ENCODE data around the gene MORC1. TPM values are rescaled to one million over a fixed set of nuclear protein-coding genes. Genes with fewer than 3 reads are reported as not detected.

MORC1 gene
- total RNA-seq (not detected), polyA plus RNA-seq (not detected)
- long read RNA-seq, donor 1, result 0 reads
- long read RNA-seq, donor 2, result 0 reads

DNA sequence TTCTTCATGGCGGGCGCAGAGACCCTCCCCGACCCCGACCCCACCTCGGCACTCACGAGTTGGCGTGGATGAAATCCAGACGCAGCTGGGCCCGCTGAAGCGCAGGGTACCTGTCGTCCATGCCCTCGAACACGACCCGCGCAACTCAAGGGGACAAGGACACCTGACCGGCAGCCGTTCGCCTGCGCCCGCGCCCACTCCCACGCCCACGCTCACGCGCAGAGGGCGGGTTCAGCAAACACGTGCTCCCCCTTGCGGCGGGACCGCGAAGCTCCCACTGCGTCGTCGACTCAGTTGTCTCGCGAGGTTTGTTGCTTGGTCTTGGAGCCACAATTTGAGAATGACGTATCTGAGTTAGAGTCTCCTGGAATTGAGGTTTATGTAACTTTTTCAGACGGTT, at the start of gene MORC1:
MORC1 (minus strand) TSS at position 196 of the 400 bp plus-strand sequence; CDS start at position 121, 75 bp downstream.
- no peak within 1 kb of the TSS for H3K4me3 ChIP-seq
- H3K9me3 ChIP-seq, result no peaks in the 10 kb centered on the region
- TF ChIP-seq CTCF (IDR thresholded peaks at IDR 0.05), result no peak
- DNase-seq (peak in 1 of 2 donors; percentile 46), ATAC-seq (no peak)
- H3K27me3 ChIP-seq (ENCODE audit: insufficient read depth in 3 of 3, low read length in 2 of 3), result peaks cover 0 to 3% (median 0%) of the 10 kb centered on the region in 3 donors
- H3K27ac ChIP-seq, result no peak within 1 kb of the TSS
- no peaks in the 10 kb centered on the region for H3K4me1 ChIP-seq
- WGBS, 3 donors, result 91 to 93% (median 91%) methylated on average over 38 of the region's 38 CpGs
- intact Hi-C loops (cut with DNase I), result no loop called here
- no peaks in the 10 kb centered on the region for H3K36me3 ChIP-seq (ENCODE audit: insufficient read depth in 1 of 2, low read depth in 1 of 2)

GRCh38 chr3:109165905-109166304, 48.0 kb upstream of the MORC1 start:
- intact Hi-C loops (cut with DNase I), result no loop called here
- ATAC-seq (no peak), DNase-seq (no peak)
- no peak for TF ChIP-seq CTCF (IDR thresholded peaks at IDR 0.05)
- Histone ChIP-seq H3K36me3 (ENCODE audit: insufficient read depth in 1 of 2, low read depth in 1 of 2) (no peaks in the 10 kb centered on the region), H3K4me3 (no peak overlapping the region), H3K4me1 (no peaks in the 10 kb centered on the region), H3K9me3 (no peaks in the 10 kb centered on the region), H3K27ac (no peak overlapping the region), H3K27me3 (ENCODE audit: insufficient read depth in 3 of 3, low read length in 2 of 3) (no peaks in the 10 kb centered on the region)
- WGBS, 3 donors, result 75 to 81% (median 80%) methylated on average over 4 of the region's 4 CpGs

DNA sequence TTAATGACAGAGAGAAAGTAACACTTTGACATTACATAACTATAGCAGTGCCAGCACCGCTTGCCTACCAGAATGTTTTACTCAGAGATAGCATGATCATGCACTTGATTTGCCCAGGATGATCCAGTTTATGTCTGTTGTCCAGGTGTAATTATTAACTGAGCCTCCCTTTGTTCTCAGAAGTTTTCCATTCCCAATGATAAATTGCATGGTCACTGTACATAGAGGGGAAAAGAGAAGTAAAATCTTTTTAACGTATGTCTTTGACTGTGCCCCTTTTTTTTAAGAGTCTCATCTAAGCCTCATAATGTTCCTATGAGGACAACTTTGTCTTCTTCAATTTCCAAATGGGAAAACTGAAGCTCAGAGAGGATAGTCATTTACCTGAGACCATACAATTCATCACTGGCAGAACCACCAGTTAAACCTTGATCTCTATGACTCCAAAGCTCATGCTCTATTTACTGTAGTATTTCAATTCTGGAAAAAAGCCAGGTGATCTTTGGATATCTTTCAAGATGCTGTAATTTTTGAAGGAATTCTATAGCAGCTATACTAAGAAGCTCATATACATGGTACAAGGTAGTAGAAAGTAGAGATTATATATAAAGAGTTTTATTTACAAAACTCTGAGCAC, 43.7 kb upstream of the MORC1 start:
- Histone ChIP-seq H3K36me3 (ENCODE audit: insufficient read depth in 1 of 2, low read depth in 1 of 2) (no peaks in the 10 kb centered on the region), H3K27ac (no peak overlapping the region), H3K4me3 (no peak overlapping the region), H3K27me3 (ENCODE audit: insufficient read depth in 3 of 3, low read length in 2 of 3) (no peaks in the 10 kb centered on the region), H3K9me3 (no peaks in the 10 kb centered on the region), H3K4me1 (no peaks in the 10 kb centered on the region)
- no peak for TF ChIP-seq CTCF (IDR thresholded peaks at IDR 0.05)
- 40 to 69% (median 63%) methylated on average over 2 of the region's 2 CpGs for WGBS, 3 donors
- intact Hi-C loops (cut with DNase I), result no loop called here
- DNase-seq, result no peak
- no peak for ATAC-seq

GRCh38 chr3:109155828-109156227, 37.9 kb upstream of the MORC1 start:
- no peak overlapping the region for H3K27ac ChIP-seq
- ATAC-seq (no peak), DNase-seq (no peak)
- no peaks in the 10 kb centered on the region for H3K36me3 ChIP-seq (ENCODE audit: insufficient read depth in 1 of 2, low read depth in 1 of 2)
- intact Hi-C loops (cut with DNase I), result no loop called here
- 64 to 71% (median 69%) methylated on average over 1 of the region's 1 CpG for WGBS, 3 donors
- no peaks in the 10 kb centered on the region for H3K9me3 ChIP-seq
- H3K27me3 ChIP-seq (ENCODE audit: insufficient read depth in 3 of 3, low read length in 2 of 3), result no peaks in the 10 kb centered on the region
- no peak for TF ChIP-seq CTCF (IDR thresholded peaks at IDR 0.05)
- H3K4me3 ChIP-seq, result no peak overlapping the region
- H3K4me1 ChIP-seq, result no peaks in the 10 kb centered on the region

DNA sequence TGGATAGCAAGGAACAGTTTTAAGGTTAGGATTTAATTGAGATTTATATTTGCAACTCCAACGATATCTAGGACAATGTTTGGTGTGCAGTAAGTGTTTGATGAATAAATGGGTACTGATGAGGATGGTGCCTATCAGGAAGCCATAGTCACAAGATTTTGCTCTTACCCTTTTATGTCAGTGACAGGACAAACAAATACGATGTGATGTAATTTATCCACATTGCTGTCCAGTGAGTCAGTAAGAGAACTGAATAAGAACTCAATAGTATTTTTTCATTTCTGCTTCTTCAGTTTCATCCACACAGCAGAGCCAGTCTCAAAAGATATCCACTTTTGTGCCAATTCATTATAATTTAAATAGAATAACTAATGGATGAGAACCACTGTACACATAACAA, 37.0 kb upstream of the MORC1 start:
- Histone ChIP-seq H3K36me3 (ENCODE audit: insufficient read depth in 1 of 2, low read depth in 1 of 2) (no peaks in the 10 kb centered on the region), H3K27ac (no peak overlapping the region), H3K4me3 (no peak overlapping the region), H3K4me1 (no peaks in the 10 kb centered on the region), H3K27me3 (ENCODE audit: insufficient read depth in 3 of 3, low read length in 2 of 3) (no peaks in the 10 kb centered on the region), H3K9me3 (no peaks in the 10 kb centered on the region)
- DNase-seq, result no peak
- ATAC-seq, result no peak
- intact Hi-C loops (cut with DNase I), result no loop called here
- 59 to 76% (median 76%) methylated on average over 2 of the region's 2 CpGs for WGBS, 3 donors
- no peak for TF ChIP-seq CTCF (IDR thresholded peaks at IDR 0.05)
